Measurements from ENCODE around the gene MLANA.

- TF ChIP-seq EZH2 (IDR thresholded peaks at IDR 0.05; ENCODE audit: insufficient read depth, poor library complexity, severe bottlenecking): no peak
- no peak for TF ChIP-seq EZH2phosphoT487 (IDR thresholded peaks at IDR 0.05; ENCODE audit: insufficient read depth, low read depth)
These were observed 40.0 kb upstream of the MLANA start for GRCh38 chr9:5850724-5851122.

All from GM23248 (cell line).